Lower lobe of right lung (tissue), 2 donors: Measurements from ENCODE around the gene PCSK2. TPM values are rescaled to one million over a fixed set of nuclear protein-coding genes. Genes with fewer than 3 reads are reported as not detected.

ENCODE experiments used
- ATAC-seq, 2 donors: fragments of 200-7000 bp; cut with Tn5 transposase; one replicate each; pipeline ENCODE4 v1.9.1; 2020 to 2022; ENCODE audit warnings: mild to moderate bottlenecking in 2 of 2, moderate library complexity in 2 of 2
- DNase-seq: peaks from one replicate; pipeline ENCODE4 v3.0.0-alpha.2; 2020
- H3K27ac ChIP-seq: fragments of 200-600 bp; one replicate; pipeline ENCODE4 v1.8.0; 2022
- H3K27me3 ChIP-seq: fragments of 200-600 bp; one replicate; pipeline ENCODE4 v1.8.0; 2022; ENCODE audit warnings: low read depth
- H3K36me3 ChIP-seq: fragments of 200-600 bp; one replicate; pipeline ENCODE4 v1.8.0; 2022; ENCODE audit warnings: mild to moderate bottlenecking
- H3K4me1 ChIP-seq: fragments of 200-600 bp; one replicate; pipeline ENCODE4 v1.8.0; 2022
- H3K4me3 ChIP-seq: fragments of 200-600 bp; one replicate; pipeline ENCODE4 v1.8.0; 2022; ENCODE audit warnings: mild to moderate bottlenecking
- H3K9me3 ChIP-seq: fragments of 200-600 bp; one replicate; pipeline ENCODE4 v1.8.0; 2022
- intact Hi-C: fragments of 100-400 bp; cut with DNase I; formaldehyde crosslinking; loops from one replicate; pipeline ENCODE4 v1.11.0; 2022
- total RNA-seq: library from RNA; stranded (reverse); fragmentation: NEBNext Ultra II Directional; extraction: Animal tissue kit (Norgen Biotek cat#: 25700); gene quantifications from one replicate; pipeline ENCODE4 v1.2.1, GENCODE V29; 2021
- TF ChIP-seq, protein P1 (sequence below): fragments of 200-600 bp; IDR thresholded peaks from one replicate; pipeline ENCODE4 v1.8.0; 2022; ENCODE audit warnings: antibody characterized with exemption, mild to moderate bottlenecking
- donor health status: DM: no; HTN: yes; CAD: no; lungs with severe emphysema.

The PCSK2 gene
- total RNA-seq, 1 donor from 2014 or later, result 38.8 TPM

DNA sequence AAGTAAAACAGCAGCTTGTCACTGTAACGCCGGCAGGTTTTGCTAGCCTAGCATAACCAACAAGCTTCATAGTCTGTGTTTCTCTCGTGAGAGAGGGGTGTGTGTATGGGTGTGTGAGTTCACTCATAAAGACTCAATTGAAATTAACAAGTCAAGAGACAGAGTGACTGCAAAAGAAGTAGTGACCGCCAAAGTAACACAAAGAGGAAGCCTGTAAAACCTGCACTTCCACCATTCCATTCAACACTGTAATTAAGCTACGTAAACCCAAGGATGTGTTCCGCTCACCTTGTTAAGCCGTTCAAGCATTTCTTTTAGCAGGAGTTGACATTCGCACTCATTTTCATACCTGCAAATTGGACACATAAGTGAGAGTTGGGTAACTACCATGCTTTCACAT lies 297.7 kb downstream of the PCSK2 start:
- Histone ChIP-seq H3K27me3 (no peaks in the 10 kb centered on the region), H3K4me3 (no peak overlapping the region), H3K36me3 (no peaks in the 10 kb centered on the region), H3K9me3 (no peaks in the 10 kb centered on the region), H3K27ac (no peak overlapping the region), H3K4me1 (no peaks in the 10 kb centered on the region)
- intact Hi-C loops, result no loop called here
- no peak for DNase-seq
- TF ChIP-seq, protein P1, sequence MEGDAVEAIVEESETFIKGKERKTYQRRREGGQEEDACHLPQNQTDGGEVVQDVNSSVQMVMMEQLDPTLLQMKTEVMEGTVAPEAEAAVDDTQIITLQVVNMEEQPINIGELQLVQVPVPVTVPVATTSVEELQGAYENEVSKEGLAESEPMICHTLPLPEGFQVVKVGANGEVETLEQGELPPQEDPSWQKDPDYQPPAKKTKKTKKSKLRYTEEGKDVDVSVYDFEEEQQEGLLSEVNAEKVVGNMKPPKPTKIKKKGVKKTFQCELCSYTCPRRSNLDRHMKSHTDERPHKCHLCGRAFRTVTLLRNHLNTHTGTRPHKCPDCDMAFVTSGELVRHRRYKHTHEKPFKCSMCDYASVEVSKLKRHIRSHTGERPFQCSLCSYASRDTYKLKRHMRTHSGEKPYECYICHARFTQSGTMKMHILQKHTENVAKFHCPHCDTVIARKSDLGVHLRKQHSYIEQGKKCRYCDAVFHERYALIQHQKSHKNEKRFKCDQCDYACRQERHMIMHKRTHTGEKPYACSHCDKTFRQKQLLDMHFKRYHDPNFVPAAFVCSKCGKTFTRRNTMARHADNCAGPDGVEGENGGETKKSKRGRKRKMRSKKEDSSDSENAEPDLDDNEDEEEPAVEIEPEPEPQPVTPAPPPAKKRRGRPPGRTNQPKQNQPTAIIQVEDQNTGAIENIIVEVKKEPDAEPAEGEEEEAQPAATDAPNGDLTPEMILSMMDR, result no peak
- ATAC-seq, result no peak

DNA sequence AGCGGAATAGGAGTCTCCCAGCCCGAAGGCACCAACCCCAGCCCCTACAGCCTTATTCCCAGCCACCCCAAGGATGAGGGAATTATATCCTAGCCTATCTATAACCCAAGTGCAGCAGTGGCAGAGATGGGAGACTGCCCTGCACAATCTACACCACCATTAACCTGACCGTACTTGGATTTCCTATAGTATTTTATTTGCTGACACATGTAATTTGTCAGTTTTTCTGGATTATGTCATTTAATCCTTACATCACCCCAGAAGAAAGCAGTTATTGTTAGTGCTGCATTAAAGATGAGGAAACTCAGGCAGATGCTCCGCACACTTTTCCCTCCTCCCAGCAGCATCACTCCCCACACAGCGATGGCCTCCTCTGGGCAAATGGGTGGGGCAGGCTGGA lies 298.3 kb downstream of the PCSK2 start:
- Histone ChIP-seq H3K9me3 (no peaks in the 10 kb centered on the region), H3K4me1 (no peaks in the 10 kb centered on the region), H3K4me3 (no peak overlapping the region), H3K27ac (no peak overlapping the region), H3K36me3 (no peaks in the 10 kb centered on the region), H3K27me3 (no peaks in the 10 kb centered on the region)
- DNase-seq (no peak), ATAC-seq (no peak)
- TF ChIP-seq, protein P1, result no peak
- intact Hi-C loops, result no loop called here

DNA sequence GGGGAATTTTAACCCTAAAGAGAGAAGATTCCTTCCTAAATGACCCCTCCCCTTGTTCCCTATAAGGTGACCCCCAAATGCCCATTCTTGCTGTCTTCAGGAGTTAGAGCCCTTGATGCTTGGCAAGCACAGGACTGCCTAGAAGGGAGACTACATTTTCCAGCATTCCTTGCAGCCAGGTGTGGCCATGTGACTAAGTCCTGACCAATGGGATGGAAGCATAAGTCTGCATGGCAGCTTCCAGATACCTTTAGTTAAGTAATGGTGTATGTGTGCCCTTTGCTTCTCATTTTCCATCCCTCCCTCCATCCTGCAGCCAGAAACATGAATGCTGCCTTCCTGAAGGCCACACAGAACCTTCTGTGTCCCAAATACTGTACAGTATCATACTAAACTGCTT lies 298.8 kb downstream of the PCSK2 start:
- no peaks in the 10 kb centered on the region for H3K36me3 ChIP-seq
- no peaks in the 10 kb centered on the region for H3K9me3 ChIP-seq
- no peaks in the 10 kb centered on the region for H3K27me3 ChIP-seq
- DNase-seq, result no peak
- TF ChIP-seq, protein P1, result no peak
- intact Hi-C loops, result no loop called here
- H3K27ac ChIP-seq, result no peak overlapping the region
- peaks cover 4% of the 10 kb centered on the region for H3K4me1 ChIP-seq
- H3K4me3 ChIP-seq, result no peak overlapping the region
- ATAC-seq, result peak; percentile 50 to 71

DNA sequence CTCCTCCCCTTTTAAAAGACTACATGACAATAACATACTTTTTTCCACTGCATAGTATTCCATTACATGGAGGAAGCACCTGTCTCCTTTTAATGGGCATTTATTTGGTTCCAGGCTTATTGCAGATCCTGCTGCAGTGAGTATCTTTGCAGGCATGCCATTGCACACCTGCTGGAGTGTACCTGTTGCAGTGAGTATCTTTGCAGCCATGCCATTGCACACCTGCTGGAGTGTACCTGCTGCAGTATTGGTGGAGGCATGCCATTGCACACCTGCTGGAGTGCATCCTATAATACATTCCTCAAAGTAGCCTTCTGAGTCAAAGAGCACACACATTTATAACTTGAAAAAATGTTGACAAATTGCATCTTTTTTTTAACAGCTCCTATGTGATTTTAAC lies 302.7 kb downstream of the PCSK2 start:
- TF ChIP-seq, protein P1, result no peak
- Histone ChIP-seq H3K4me3 (no peak overlapping the region), H3K27me3 (no peaks in the 10 kb centered on the region), H3K27ac (no peak overlapping the region), H3K36me3 (no peaks in the 10 kb centered on the region), H3K9me3 (no peaks in the 10 kb centered on the region), H3K4me1 (peaks cover 10% of the 10 kb centered on the region)
- no peak for ATAC-seq
- no peak for DNase-seq
- intact Hi-C loops, result no loop called here

DNA sequence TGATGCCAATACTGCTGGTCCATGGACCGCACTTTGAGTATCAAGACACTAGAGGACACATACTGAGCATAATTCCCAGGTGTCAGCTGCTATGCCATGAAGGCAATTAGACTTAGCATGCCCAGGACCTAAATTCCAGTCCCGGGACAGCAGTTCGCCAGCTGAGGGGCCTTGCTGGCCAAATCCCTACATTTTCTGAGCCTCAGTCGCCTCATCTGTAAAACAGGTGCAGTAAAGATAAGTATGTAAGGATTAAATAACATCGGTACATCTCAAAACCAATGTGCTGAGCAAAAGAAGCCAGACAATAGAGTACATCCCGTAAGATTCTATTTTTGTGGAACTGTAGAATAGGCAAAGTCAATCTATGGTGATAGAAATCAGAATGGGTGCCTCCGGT lies 303.3 kb downstream of the PCSK2 start:
- Histone ChIP-seq H3K4me1 (peaks cover 10% of the 10 kb centered on the region), H3K27me3 (no peaks in the 10 kb centered on the region), H3K9me3 (no peaks in the 10 kb centered on the region), H3K36me3 (no peaks in the 10 kb centered on the region), H3K4me3 (no peak overlapping the region), H3K27ac (no peak overlapping the region)
- intact Hi-C loops, result no loop called here
- DNase-seq (no peak), ATAC-seq (no peak)
- TF ChIP-seq, protein P1, result no peak
